Measurements from ENCODE around the gene VEPH1. TPM values are rescaled to one million over a fixed set of nuclear protein-coding genes. Genes with fewer than 3 reads are reported as not detected.

The VEPH1 gene
- polyA plus RNA-seq, 1 of the 3 experiments (the other 2 are of a cell fraction) = 6.0 TPM

GRCh38 chr3:157242836-157243235 lies 260.4 kb downstream of the VEPH1 start:
- Histone ChIP-seq H3K4me1 (ENCODE audit: control insufficient read depth in 1 of 2, insufficient read depth in 2 of 2, low read depth in 1 of 2, low read length in 1 of 2) (peaks cover 2 to 21% of the 10 kb centered on the region in 2 experiments), H3K36me3 (replicated peaks in 1 of 2; ENCODE audit: control insufficient read depth in 1 of 2, insufficient read depth in 2 of 2, low read length in 1 of 2) (peaks cover 0 to 3% of the 10 kb centered on the region in 2 experiments), H2AFZ (ENCODE audit: low read depth) (no peak overlapping the region), H3K27ac (ENCODE audit: low read depth in 2 of 2, low read length in 1 of 2) (no peak overlapping the region), H3K9ac (no peak overlapping the region), H3K9me2 (no peaks in the 10 kb centered on the region), H4K20me1 (ENCODE audit: insufficient read depth) (no peaks in the 10 kb centered on the region), H3K4me3 (ENCODE audit: low read depth in 2 of 2, low read length in 1 of 2) (no peak overlapping the region), H3K27me3 (ENCODE audit: insufficient read depth) (no peaks in the 10 kb centered on the region), H3K4me2 (no peak overlapping the region), H3K9me3 (no peaks in the 10 kb centered on the region), H3K79me2 (ENCODE audit: insufficient read depth) (no peaks in the 10 kb centered on the region), H3F3A (replicated peaks; ENCODE audit: insufficient read depth) (peaks cover 22% of the 10 kb centered on the region)
- TF ChIP-seq REST (IDR thresholded peaks at IDR 0.05; ENCODE audit: low read depth, low read length) (no peak), RXRA (IDR thresholded peaks at IDR 0.05; ENCODE audit: borderline replicate concordance, low read depth) (no peak), FOXM1 (IDR thresholded peaks at IDR 0.05; ENCODE audit: low read depth) (no peak)
- 80% methylated on average over 1 of the region's 1 CpG for WGBS (ENCODE audit: low lambda C conversion rate)
- ChIA-PET CTCF (interaction anchor here (1.4 kb wide), 1 partner anchor 38 kb away, joined by 3 read pairs; no protein-coding TSS in a partner anchor), POLR2A (no interaction called here)
- DNase-seq = no peak

- ChIA-PET POLR2A (no interaction called here), CTCF (interaction anchor here (1.4 to 2.0 kb wide), 2 partner anchors 37 to 40 kb away, joined by 3 to 7 read pairs; no protein-coding TSS in a partner anchor)
- Histone ChIP-seq H3K27ac (ENCODE audit: low read depth in 2 of 2, low read length in 1 of 2) (no peak overlapping the region), H2AFZ (ENCODE audit: low read depth) (no peak overlapping the region), H3K79me2 (ENCODE audit: insufficient read depth) (no peaks in the 10 kb centered on the region), H3K9me2 (no peaks in the 10 kb centered on the region), H3F3A (replicated peaks; ENCODE audit: insufficient read depth) (peaks cover 20% of the 10 kb centered on the region), H4K20me1 (ENCODE audit: insufficient read depth) (no peaks in the 10 kb centered on the region), H3K9me3 (no peaks in the 10 kb centered on the region), H3K9ac (no peak overlapping the region), H3K27me3 (ENCODE audit: insufficient read depth) (no peaks in the 10 kb centered on the region), H3K4me2 (no peak overlapping the region), H3K4me1 (ENCODE audit: control insufficient read depth in 1 of 2, insufficient read depth in 2 of 2, low read depth in 1 of 2, low read length in 1 of 2) (peaks cover 7 to 15% of the 10 kb centered on the region in 2 experiments; a peak in 3 of 4 replicates), H3K4me3 (ENCODE audit: low read depth in 2 of 2, low read length in 1 of 2) (no peak overlapping the region), H3K36me3 (replicated peaks in 1 of 2; ENCODE audit: control insufficient read depth in 1 of 2, insufficient read depth in 2 of 2, low read length in 1 of 2) (peaks cover 0 to 3% of the 10 kb centered on the region in 2 experiments)
- no peak for TF ChIP-seq FOSL2 (IDR thresholded peaks at IDR 0.05; ENCODE audit: borderline replicate concordance, low read depth)
- no peak for TF ChIP-seq PBX3 (IDR thresholded peaks at IDR 0.05)
- no peak for TF ChIP-seq FOXM1 (IDR thresholded peaks at IDR 0.05; ENCODE audit: low read depth)
- TF ChIP-seq NFIC (IDR thresholded peaks at IDR 0.05; ENCODE audit: borderline replicate concordance) = no peak
- TF ChIP-seq RXRA (IDR thresholded peaks at IDR 0.05; ENCODE audit: borderline replicate concordance, low read depth) = no peak
- TF ChIP-seq SIN3A (IDR thresholded peaks at IDR 0.05; ENCODE audit: borderline replicate concordance, low read depth, low read length) = no peak
- no peak for TF ChIP-seq CHD2 (IDR thresholded peaks at IDR 0.05; ENCODE audit: low read length, partially characterized antibody)
- no peak for TF ChIP-seq SMC3 (IDR thresholded peaks at IDR 0.05; ENCODE audit: low read depth, low read length)
- no peak for TF ChIP-seq USF2 (IDR thresholded peaks at IDR 0.05; ENCODE audit: borderline replicate concordance, low read depth, low read length)
- TF ChIP-seq IRF3 (IDR thresholded peaks at IDR 0.05; ENCODE audit: low read depth, low read length) = no peak
- 91% methylated on average over 4 of the region's 4 CpGs for WGBS (ENCODE audit: low lambda C conversion rate)
- DNase-seq = no peak
These were observed 261.6 kb downstream of the VEPH1 start for GRCh38 chr3:157241599-157241998.

All from SK-N-SH (cell line).